ENCODE data around the gene FAM135A. TPM values are rescaled to one million over a fixed set of nuclear protein-coding genes. Genes with fewer than 3 reads are reported as not detected.
"Not testable (repeated sequence)": the region's sequence is repeated elsewhere in the genome, so short reads cannot be mapped to it uniquely, and the experiment has no call there.

The FAM135A gene
- total RNA-seq, 2 donors from 2014 or later = 19.5 TPM

DNA sequence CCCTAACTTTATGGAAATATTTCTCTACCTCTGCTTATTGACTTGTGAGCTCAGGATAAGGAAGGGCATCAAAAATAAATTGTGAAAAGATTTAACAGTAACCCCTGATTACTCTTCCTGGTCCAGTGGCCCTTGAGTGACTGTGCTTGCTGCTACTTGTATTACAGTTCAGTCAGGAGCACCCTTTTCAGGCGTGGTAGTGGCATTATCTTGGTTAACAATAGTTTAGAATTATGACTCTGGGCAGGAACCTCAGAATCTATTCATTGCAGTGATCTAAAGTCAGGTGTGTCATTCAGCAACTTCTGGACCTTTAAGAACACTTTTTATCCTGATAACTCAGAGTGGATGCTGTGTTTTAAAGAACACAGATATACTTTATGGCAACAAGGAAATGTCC, 43.4 kb downstream of the FAM135A start:
- Histone ChIP-seq H3K9me3 (no peaks in the 10 kb centered on the region), H3K27me3 (no peaks in the 10 kb centered on the region), H3K4me1 (no peaks in the 10 kb centered on the region), H3K27ac (no peak overlapping the region), H3K4me3 (no peak overlapping the region), H3K36me3 (peaks cover 12% of the 10 kb centered on the region)
- no peak for DNase-seq (ENCODE audit: low spot score)
- TF ChIP-seq, protein P1, sequence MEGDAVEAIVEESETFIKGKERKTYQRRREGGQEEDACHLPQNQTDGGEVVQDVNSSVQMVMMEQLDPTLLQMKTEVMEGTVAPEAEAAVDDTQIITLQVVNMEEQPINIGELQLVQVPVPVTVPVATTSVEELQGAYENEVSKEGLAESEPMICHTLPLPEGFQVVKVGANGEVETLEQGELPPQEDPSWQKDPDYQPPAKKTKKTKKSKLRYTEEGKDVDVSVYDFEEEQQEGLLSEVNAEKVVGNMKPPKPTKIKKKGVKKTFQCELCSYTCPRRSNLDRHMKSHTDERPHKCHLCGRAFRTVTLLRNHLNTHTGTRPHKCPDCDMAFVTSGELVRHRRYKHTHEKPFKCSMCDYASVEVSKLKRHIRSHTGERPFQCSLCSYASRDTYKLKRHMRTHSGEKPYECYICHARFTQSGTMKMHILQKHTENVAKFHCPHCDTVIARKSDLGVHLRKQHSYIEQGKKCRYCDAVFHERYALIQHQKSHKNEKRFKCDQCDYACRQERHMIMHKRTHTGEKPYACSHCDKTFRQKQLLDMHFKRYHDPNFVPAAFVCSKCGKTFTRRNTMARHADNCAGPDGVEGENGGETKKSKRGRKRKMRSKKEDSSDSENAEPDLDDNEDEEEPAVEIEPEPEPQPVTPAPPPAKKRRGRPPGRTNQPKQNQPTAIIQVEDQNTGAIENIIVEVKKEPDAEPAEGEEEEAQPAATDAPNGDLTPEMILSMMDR (IDR thresholded peaks at IDR 0.05) = no peak

DNA sequence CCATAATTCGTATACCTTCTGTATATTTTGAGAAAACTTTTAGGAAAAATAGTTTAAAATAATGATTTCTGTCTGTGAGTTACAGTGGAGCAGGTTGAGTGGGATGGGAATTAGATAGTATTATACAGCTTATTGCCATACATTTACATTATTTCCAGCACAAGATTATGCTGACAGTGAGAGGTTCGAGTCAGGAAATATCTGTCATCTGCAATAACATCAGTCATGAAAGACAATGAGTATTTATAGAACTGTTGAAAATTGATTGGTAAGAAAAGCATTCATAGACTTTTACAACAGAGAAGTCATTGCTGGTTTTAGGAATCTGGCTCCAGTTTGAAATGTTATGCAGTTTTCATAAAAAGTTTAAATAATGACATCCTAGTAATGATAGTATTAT, 45.9 kb downstream of the FAM135A start:
- no peaks in the 10 kb centered on the region for H3K4me1 ChIP-seq
- TF ChIP-seq, protein P1 (IDR thresholded peaks at IDR 0.05) = no peak
- H3K4me3 ChIP-seq = no peak overlapping the region
- no peaks in the 10 kb centered on the region for H3K36me3 ChIP-seq
- H3K9me3 ChIP-seq = no peaks in the 10 kb centered on the region
- DNase-seq (ENCODE audit: low spot score) = no peak
- H3K27ac ChIP-seq = no peak overlapping the region
- no peaks in the 10 kb centered on the region for H3K27me3 ChIP-seq

DNA sequence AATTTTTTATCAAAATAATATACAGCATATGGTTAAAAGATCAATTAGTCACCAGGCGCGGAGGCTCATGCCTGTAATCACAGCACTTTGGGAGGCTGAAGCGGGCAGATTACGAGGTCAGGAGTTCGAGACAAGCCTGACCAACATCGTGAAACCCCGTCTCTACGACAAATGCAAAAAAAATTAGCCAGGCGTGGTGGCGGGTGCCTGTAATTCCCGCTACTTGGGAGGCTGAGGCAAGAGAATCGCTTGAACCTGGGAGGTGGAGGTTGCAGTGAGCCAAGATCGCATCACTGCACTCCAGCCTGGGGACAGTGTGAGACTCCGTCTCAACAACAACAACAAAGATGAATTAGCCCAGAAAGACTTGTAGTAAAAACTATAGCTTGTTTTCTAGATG, 46.4 kb downstream of the FAM135A start:
- H3K27me3 ChIP-seq; H3K9me3 ChIP-seq; H3K4me3 ChIP-seq; H3K4me1 ChIP-seq; DNase-seq (ENCODE audit: low spot score); H3K36me3 ChIP-seq; H3K27ac ChIP-seq: not testable (repeated sequence)

DNA sequence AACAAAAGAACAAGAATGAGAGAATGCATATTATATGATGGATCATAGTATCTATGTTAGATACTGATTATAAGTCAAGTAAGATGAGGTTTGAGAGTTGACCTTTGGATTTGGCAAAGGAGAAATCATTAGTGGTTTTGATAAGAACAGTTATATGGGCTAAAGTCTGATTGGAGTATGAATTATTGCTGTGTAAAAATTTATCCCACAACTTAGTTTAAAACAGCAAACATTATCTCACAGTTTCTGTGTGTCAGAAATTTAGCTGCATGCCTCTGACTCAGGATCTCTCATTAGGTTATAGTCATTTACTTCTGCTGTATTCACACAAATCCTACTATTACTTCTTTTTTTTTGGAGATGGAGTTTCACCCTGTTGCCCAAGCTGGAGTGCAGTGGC, 56.7 kb downstream of the FAM135A start:
- H3K36me3 ChIP-seq = no peaks in the 10 kb centered on the region
- H3K9me3 ChIP-seq = no peaks in the 10 kb centered on the region

DNA sequence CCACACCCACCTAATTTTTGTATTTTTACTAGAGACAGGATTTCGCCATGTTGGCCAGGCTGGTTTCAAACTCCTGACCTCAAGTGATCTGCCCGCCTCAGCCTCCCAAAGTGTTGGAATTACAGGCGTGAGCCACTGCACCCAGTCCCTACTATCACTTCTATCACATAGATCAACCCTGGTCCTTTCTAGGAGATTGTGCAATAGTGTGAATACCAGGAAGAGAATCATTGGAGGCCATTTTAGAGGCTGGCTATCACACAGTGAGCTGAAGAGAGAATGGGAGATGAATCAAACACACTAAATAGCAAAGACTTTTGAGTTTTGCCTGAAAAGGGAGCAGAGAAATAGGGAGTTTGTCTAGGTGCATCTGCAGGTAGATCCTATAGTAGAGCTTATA, 57.2 kb downstream of the FAM135A start:
- H3K27me3 ChIP-seq; H3K36me3 ChIP-seq; H3K4me1 ChIP-seq; H3K9me3 ChIP-seq; DNase-seq (ENCODE audit: low spot score); H3K27ac ChIP-seq; H3K4me3 ChIP-seq: not testable (repeated sequence)

More for the DNA sequence above, 56.7 kb downstream of the FAM135A start:
- TF ChIP-seq, protein P1 (IDR thresholded peaks at IDR 0.05) = no peak
- H3K27me3 ChIP-seq = no peaks in the 10 kb centered on the region
- DNase-seq (ENCODE audit: low spot score) = no peak
- H3K4me3 ChIP-seq = no peak overlapping the region
- no peaks in the 10 kb centered on the region for H3K4me1 ChIP-seq
- no peak overlapping the region for H3K27ac ChIP-seq

DNA sequence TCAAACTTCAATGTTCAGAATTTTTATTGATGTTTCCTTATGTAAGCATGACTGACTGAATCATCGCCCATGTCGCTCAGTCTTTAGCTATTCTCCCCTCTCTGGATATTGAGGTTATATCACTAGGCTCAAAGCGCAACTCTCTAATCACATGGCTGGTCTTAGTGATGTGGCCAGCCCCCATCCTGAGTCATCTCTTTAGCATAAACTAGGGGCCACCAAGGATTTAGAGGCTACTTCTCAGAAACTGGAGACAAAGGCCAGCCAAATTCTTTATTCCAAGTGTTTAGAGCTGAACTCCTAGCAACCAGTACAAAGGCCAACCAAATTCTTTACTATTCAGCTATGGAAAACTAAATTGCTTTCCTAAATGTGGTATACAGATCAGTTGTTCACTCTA, 61.4 kb downstream of the FAM135A start:
- no peak for DNase-seq (ENCODE audit: low spot score)
- Histone ChIP-seq H3K27me3 (no peaks in the 10 kb centered on the region), H3K4me1 (no peaks in the 10 kb centered on the region), H3K4me3 (no peak overlapping the region), H3K9me3 (peaks cover 0 to 6% of the 10 kb centered on the region in 2 donors), H3K36me3 (peaks cover 18% of the 10 kb centered on the region), H3K27ac (no peak overlapping the region)
- TF ChIP-seq, protein P1 (IDR thresholded peaks at IDR 0.05) = no peak

DNA sequence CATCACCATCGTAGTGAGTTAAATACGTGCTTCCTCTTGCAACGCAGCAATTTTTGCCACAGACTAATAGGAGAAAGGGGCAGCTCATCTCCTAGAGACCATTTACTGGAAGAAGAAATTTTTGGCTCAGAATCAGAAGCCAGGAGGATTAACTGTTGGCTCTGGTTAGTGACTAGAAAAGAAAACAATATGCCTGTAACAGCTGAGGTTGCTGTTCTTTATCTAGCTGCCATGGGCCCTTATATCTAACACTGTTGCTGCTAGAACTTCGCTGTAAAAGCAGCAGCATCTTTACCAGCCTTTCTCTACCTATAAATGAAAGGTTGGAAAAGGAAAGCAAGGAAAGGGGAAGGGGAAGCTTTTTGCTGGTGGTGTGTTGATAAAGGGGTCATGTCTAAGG, 65.9 kb downstream of the FAM135A start:
- TF ChIP-seq, protein P1 (IDR thresholded peaks at IDR 0.05) = no peak
- H3K4me3 ChIP-seq = no peak overlapping the region
- no peak for DNase-seq (ENCODE audit: low spot score)
- peaks cover 0 to 6% of the 10 kb centered on the region in 2 donors for H3K9me3 ChIP-seq
- no peaks in the 10 kb centered on the region for H3K4me1 ChIP-seq
- H3K27ac ChIP-seq = no peak overlapping the region
- H3K36me3 ChIP-seq = peaks cover 18% of the 10 kb centered on the region
- no peaks in the 10 kb centered on the region for H3K27me3 ChIP-seq

DNA sequence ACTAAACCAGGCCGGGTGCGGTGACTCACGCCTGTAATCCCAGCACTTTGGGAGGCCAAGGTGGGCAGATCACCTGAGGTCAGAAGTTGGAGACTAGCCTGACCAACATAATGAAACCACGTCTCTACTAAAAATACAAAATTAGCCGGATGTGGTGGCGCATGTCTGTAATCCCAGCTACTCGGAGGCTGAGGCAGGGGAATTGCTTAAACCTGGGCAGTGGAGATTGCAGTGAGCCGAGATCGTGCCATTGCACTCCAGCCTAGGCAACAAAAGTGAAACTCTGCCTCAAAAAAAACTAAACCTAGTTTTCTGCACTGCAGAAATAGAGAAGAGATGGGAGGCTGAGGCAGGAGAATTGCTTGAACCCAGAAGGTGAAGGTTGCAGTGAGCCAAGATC, 73.3 kb downstream of the FAM135A start:
- not testable (repeated sequence) for H3K4me3 ChIP-seq; H3K4me1 ChIP-seq; DNase-seq (ENCODE audit: low spot score); H3K36me3 ChIP-seq; H3K27ac ChIP-seq; H3K27me3 ChIP-seq; H3K9me3 ChIP-seq
